H9 (cell line): ENCODE results near the gene THRAP3. TPM values are rescaled to one million over a fixed set of nuclear protein-coding genes. Genes with fewer than 3 reads are reported as not detected.

Experiments used
- DNase-seq: peaks from one replicate; pipeline ENCODE4 v3.0.0-alpha.2; 2017
- H2AFZ ChIP-seq: one replicate; pipeline ENCODE4 v1.6.1; 2013; ENCODE audit warnings: mild to moderate bottlenecking, low read length, control low read depth, moderate library complexity
- H2AK5ac ChIP-seq: 2 replicates; pipeline ENCODE4 v1.6.1; 2013; ENCODE audit warnings: low read length, control low read depth, mixed read lengths; ENCODE audit not compliant: insufficient read length
- H2BK120ac ChIP-seq: one replicate; pipeline ENCODE4 v1.6.1; 2013; ENCODE audit warnings: low read depth, mild to moderate bottlenecking, low read length, control low read depth, inconsistent platforms; ENCODE audit not compliant: poor library complexity, severe bottlenecking
- H2BK12ac ChIP-seq: 2 replicates; pipeline ENCODE4 v1.6.1; 2013; ENCODE audit warnings: low read length, control low read depth, mixed read lengths, low read depth; ENCODE audit not compliant: insufficient read length
- H2BK15ac ChIP-seq: 2 replicates; pipeline ENCODE4 v1.6.1; 2013; ENCODE audit warnings: low read depth, low read length, control low read depth
- H2BK20ac ChIP-seq: one replicate; pipeline ENCODE4 v1.6.1; 2013; ENCODE audit warnings: low read depth, mild to moderate bottlenecking, low read length, control low read depth, inconsistent platforms; ENCODE audit not compliant: poor library complexity, severe bottlenecking
- H2BK5ac ChIP-seq: 2 replicates; pipeline ENCODE4 v1.6.1; 2013; ENCODE audit warnings: low read length, control low read depth, mixed read lengths; ENCODE audit not compliant: insufficient read length
- H3K14ac ChIP-seq: 2 replicates; pipeline ENCODE4 v1.6.1; 2013; ENCODE audit warnings: low read length, control low read depth; ENCODE audit not compliant: insufficient read depth
- H3K18ac ChIP-seq: 2 replicates; pipeline ENCODE4 v1.6.1; 2013; ENCODE audit warnings: low read depth, mild to moderate bottlenecking, mixed read lengths, low read length, control low read depth; ENCODE audit not compliant: insufficient read length
- H3K23ac ChIP-seq: 2 replicates; pipeline ENCODE4 v1.6.1; 2013; ENCODE audit warnings: low read length, control low read depth, mixed read lengths, low read depth; ENCODE audit not compliant: insufficient read length
- H3K23me2 ChIP-seq: 2 replicates; pipeline ENCODE4 v1.6.1; 2013; ENCODE audit warnings: low read depth, mild to moderate bottlenecking, mixed read lengths, low read length, control low read depth; ENCODE audit not compliant: insufficient read length, poor library complexity, severe bottlenecking
- H3K27ac ChIP-seq: 2 replicates; pipeline ENCODE4 v1.5.1; 2013; ENCODE audit warnings: low read length, control low read depth, mixed read lengths, low read depth; ENCODE audit not compliant: insufficient read length
- H3K27me3 ChIP-seq: 2 replicates; pipeline ENCODE4 v1.6.1; 2013; ENCODE audit warnings: low read length, control low read depth, inconsistent platforms; ENCODE audit not compliant: insufficient read depth
- H3K4ac ChIP-seq: 2 replicates; pipeline ENCODE4 v1.6.1; 2013; ENCODE audit warnings: low read depth, mild to moderate bottlenecking, control low read depth, inconsistent platforms, low read length, moderate library complexity
- H3K4me1 ChIP-seq: 2 replicates; pipeline ENCODE4 v1.6.1; 2013; ENCODE audit warnings: low read length, control low read depth, inconsistent platforms; ENCODE audit not compliant: insufficient read depth
- H3K4me2 ChIP-seq: 2 replicates; pipeline ENCODE4 v1.6.1; 2013; ENCODE audit warnings: low read length, control low read depth, mixed read lengths; ENCODE audit not compliant: insufficient read length, insufficient read depth
- H3K56ac ChIP-seq: 2 replicates; pipeline ENCODE4 v1.6.1; 2013; ENCODE audit warnings: low read depth, mild to moderate bottlenecking, mixed read lengths, low read length, control low read depth; ENCODE audit not compliant: insufficient read length
- H3K79me1 ChIP-seq: 2 replicates; pipeline ENCODE4 v1.6.1; 2013; ENCODE audit warnings: low read depth, mild to moderate bottlenecking, moderate library complexity, low read length, control low read depth, inconsistent platforms; ENCODE audit not compliant: insufficient read depth, poor library complexity, severe bottlenecking
- H3K79me2 ChIP-seq: 2 replicates; pipeline ENCODE4 v1.6.1; 2013; ENCODE audit warnings: low read length, control low read depth, inconsistent platforms; ENCODE audit not compliant: insufficient read depth
- H3K9ac ChIP-seq: 2 replicates; pipeline ENCODE4 v1.6.1; 2013; ENCODE audit warnings: low read length, control low read depth, mixed read lengths; ENCODE audit not compliant: insufficient read length; ENCODE audit errors: extremely low read depth
- H3K9me3 ChIP-seq: one replicate; pipeline ENCODE4 v1.6.1; 2013; ENCODE audit warnings: low read depth, low read length, inconsistent platforms; ENCODE audit not compliant: control insufficient read depth
- H3T11ph ChIP-seq: one replicate; pipeline ENCODE4 v1.6.1; 2013; ENCODE audit warnings: mild to moderate bottlenecking, low read length, control low read depth, inconsistent platforms
- H4K20me1 ChIP-seq: one replicate; pipeline ENCODE4 v1.6.1; 2013; ENCODE audit not compliant: control insufficient read depth, insufficient read length, insufficient read depth
- H4K5ac ChIP-seq: 2 replicates; pipeline ENCODE4 v1.6.1; 2013; ENCODE audit warnings: low read depth, mild to moderate bottlenecking, mixed read lengths, low read length, control low read depth; ENCODE audit not compliant: insufficient read length
- H4K8ac ChIP-seq: replicated peaks from 2 replicates; pipeline ENCODE4 v1.6.1; 2013; ENCODE audit warnings: low read length, control low read depth, mixed read lengths, low read depth; ENCODE audit not compliant: insufficient read length
- H4K91ac ChIP-seq: 2 replicates; pipeline ENCODE4 v1.6.1; 2013; ENCODE audit warnings: low read depth, mild to moderate bottlenecking, moderate library complexity, mixed read lengths, low read length, control low read depth; ENCODE audit not compliant: insufficient read length
- H3K27ac Mint-ChIP-seq, 3 experiments: 2 replicates in 2 of 3; 3 replicates in 1 of 3; pipeline ENCODE4 v1.8.0; 2020 to 2021; ENCODE audit warnings: mixed read lengths in 3 of 3, mild to moderate bottlenecking in 1 of 3, moderate library complexity in 1 of 3
- H3K27me3 Mint-ChIP-seq: 2 replicates; pipeline ENCODE4 v1.8.0; 2021; ENCODE audit warnings: low read depth, mild to moderate bottlenecking, moderate library complexity, mixed read lengths
- H3K36me3 Mint-ChIP-seq, 3 experiments: 2 replicates in 2 of 3; 3 replicates in 1 of 3; pipeline ENCODE4 v1.8.0; 2020 to 2021; ENCODE audit warnings: low read depth in 3 of 3, mixed read lengths in 3 of 3; ENCODE audit not compliant: insufficient read depth in 1 of 3
- H3K4me1 Mint-ChIP-seq, 2 experiments: 2 replicates each; pipeline ENCODE4 v1.8.0; 2020; ENCODE audit warnings: mixed read lengths in 2 of 2
- H3K4me3 Mint-ChIP-seq, 2 experiments: 2 replicates in 1 of 2; 3 replicates in 1 of 2; pipeline ENCODE4 v1.8.0; 2020 to 2021; ENCODE audit warnings: mild to moderate bottlenecking in 2 of 2, mixed read lengths in 2 of 2, moderate library complexity in 1 of 2
- H3K9me3 Mint-ChIP-seq, 2 experiments: 2 replicates in 1 of 2; 3 replicates in 1 of 2; pipeline ENCODE4 v1.8.0; 2020; ENCODE audit warnings: mild to moderate bottlenecking in 2 of 2, mixed read lengths in 2 of 2, moderate library complexity in 1 of 2
- WGBS: extraction: QIAGEN DNeasy Blood & Tissue Kit; methylation state at CpG from one replicate; pipeline ENCODE4 v1.1.7; 2013; ENCODE audit warnings: missing lambda C conversion rate, low lambda C conversion rate, mixed read lengths; ENCODE audit not compliant: insufficient read length; ENCODE audit errors: extremely low coverage; 5-methylcytosine and 5-hydroxymethylcytosine counted together
- total RNA-seq: library from RNA; stranded (reverse); gene quantifications from 2 replicates; pipeline ENCODE4 v1.2.1, GENCODE V29; 2021
- TF ChIP-seq, protein P1 (sequence below): fragments of 200-600 bp; sonication (generic); conservative IDR thresholded peaks from 3 replicates; pipeline ENCODE4 v1.8.0; 2021; ENCODE audit warnings: antibody characterized with exemption, mild to moderate bottlenecking

Gene THRAP3
- total RNA-seq, 1 experiment from 2014 or later: 186 TPM

DNA sequence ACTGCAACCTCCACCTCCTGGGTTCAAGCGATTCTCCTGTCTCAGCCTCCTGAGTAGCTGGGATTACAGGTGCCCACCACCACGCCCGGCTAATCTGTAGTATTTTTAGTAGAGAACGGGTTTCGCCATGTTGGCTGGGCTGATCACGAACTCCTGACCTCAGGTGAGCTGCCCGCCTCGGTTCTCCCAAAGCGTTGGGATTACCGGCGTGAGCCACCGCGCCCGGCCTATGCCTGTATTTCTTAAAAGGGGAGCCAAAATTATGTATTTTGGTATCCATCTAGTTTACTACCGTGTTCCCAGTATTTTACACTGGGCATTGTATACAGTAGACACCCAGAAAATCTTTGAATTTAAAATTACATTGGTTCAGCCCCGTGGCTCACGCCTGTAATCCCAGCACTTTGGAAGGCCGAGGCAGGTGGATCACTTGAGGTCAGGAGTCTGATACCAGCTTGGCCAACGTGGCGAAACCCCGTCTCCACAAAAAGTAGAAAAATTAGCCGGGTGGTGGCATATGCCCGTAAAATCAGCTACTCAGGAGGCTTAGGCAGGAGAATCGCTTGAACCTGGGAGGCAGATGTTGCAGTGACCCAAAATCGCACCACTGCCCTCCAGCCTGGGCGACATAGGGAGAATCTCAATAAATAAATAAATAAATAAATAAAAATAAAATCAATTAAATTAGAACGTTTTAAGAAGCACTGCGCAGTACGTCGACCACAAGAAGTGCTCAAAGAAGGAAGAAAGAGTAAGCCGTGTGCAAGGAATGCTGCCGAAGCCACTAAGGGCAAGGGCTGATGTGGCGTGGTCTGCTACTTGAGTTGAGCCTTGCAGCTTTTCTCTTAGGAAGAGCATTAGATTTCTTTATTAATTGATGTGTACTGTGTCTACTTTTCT is 1.5 kb upstream of the THRAP3 start:
- Mint-ChIP-seq H3K36me3 (peaks cover 11 to 26% (median 20%) of the 10 kb centered on the region in 3 experiments; a peak in 6 of 7 replicates), H3K4me1 (peaks cover 19 to 24% of the 10 kb centered on the region in 2 experiments), H3K4me3 (peak overlapping the region; percentile 92 to 94), H3K27ac (peak overlapping the region; percentile 99 to 100 (median 99)), H3K27me3 (no peaks in the 10 kb centered on the region), H3K9me3 (no peaks in the 10 kb centered on the region; a peak in 1 of 5 replicates)
- no peak overlapping the region for H3T11ph ChIP-seq
- H4K8ac ChIP-seq: no peak overlapping the region
- H3K4me2 ChIP-seq: peak overlapping the region; percentile 84
- no peak overlapping the region for H4K91ac ChIP-seq
- peak overlapping the region; percentile 27 for H3K18ac ChIP-seq
- H3K27ac ChIP-seq: peak overlapping the region; percentile 86
- H2BK15ac ChIP-seq: no peak overlapping the region
- H2BK120ac ChIP-seq: no peak overlapping the region
- WGBS: no CpG with 5 or more reads among the region's 33 CpGs
- H3K9me3 ChIP-seq: no peaks in the 10 kb centered on the region
- TF ChIP-seq, protein P1, sequence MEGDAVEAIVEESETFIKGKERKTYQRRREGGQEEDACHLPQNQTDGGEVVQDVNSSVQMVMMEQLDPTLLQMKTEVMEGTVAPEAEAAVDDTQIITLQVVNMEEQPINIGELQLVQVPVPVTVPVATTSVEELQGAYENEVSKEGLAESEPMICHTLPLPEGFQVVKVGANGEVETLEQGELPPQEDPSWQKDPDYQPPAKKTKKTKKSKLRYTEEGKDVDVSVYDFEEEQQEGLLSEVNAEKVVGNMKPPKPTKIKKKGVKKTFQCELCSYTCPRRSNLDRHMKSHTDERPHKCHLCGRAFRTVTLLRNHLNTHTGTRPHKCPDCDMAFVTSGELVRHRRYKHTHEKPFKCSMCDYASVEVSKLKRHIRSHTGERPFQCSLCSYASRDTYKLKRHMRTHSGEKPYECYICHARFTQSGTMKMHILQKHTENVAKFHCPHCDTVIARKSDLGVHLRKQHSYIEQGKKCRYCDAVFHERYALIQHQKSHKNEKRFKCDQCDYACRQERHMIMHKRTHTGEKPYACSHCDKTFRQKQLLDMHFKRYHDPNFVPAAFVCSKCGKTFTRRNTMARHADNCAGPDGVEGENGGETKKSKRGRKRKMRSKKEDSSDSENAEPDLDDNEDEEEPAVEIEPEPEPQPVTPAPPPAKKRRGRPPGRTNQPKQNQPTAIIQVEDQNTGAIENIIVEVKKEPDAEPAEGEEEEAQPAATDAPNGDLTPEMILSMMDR: no peak
- DNase-seq: no peak
- no peak overlapping the region for H2AFZ ChIP-seq
- no peak overlapping the region for H3K4ac ChIP-seq
- H3K79me1 ChIP-seq: no peaks in the 10 kb centered on the region
- no peaks in the 10 kb centered on the region for H4K20me1 ChIP-seq
- H3K23me2 ChIP-seq: peaks cover 14% of the 10 kb centered on the region
- H2BK12ac ChIP-seq: no peak overlapping the region
- no peak overlapping the region for H3K9ac ChIP-seq
- no peak overlapping the region for H2AK5ac ChIP-seq
- H3K79me2 ChIP-seq: peaks cover 28% of the 10 kb centered on the region; the same call in 1 of the 2 replicates
- H3K27me3 ChIP-seq: no peaks in the 10 kb centered on the region
- peak overlapping the region; percentile 18 for H4K5ac ChIP-seq
- H3K14ac ChIP-seq: no peak overlapping the region
- no peak overlapping the region for H3K23ac ChIP-seq
- no peak overlapping the region for H2BK5ac ChIP-seq
- H2BK20ac ChIP-seq: no peak overlapping the region
- no peaks in the 10 kb centered on the region; the same call in 1 of the 2 replicates for H3K4me1 ChIP-seq
- no peak overlapping the region for H3K56ac ChIP-seq
